AG09309 (cell line): ENCODE measurements around the gene CCS.
"Not testable (repeated sequence)": the region's sequence is repeated elsewhere in the genome, so short reads cannot be mapped to it uniquely, and the experiment has no call there.

ENCODE experiments used
- DNase-seq: peaks from one replicate; pipeline ENCODE4 v3.0.0-alpha.2; 2010; ENCODE audit warnings: low read depth
- H3K4me3 ChIP-seq: 2 replicates; pipeline ENCODE4 v1.5.1; 2011; ENCODE audit warnings: mild to moderate bottlenecking, low read depth, low read length, moderate library complexity; ENCODE audit not compliant: control insufficient read depth
- TF ChIP-seq, protein P1 (sequence below): IDR thresholded peaks from 2 replicates; pipeline ENCODE4 v1.5.1; 2011; ENCODE audit warnings: mild to moderate bottlenecking, low read depth, low read length, inconsistent platforms; ENCODE audit not compliant: insufficient read depth, control insufficient read depth; ENCODE audit errors: missing control alignments

The CCS gene

DNA sequence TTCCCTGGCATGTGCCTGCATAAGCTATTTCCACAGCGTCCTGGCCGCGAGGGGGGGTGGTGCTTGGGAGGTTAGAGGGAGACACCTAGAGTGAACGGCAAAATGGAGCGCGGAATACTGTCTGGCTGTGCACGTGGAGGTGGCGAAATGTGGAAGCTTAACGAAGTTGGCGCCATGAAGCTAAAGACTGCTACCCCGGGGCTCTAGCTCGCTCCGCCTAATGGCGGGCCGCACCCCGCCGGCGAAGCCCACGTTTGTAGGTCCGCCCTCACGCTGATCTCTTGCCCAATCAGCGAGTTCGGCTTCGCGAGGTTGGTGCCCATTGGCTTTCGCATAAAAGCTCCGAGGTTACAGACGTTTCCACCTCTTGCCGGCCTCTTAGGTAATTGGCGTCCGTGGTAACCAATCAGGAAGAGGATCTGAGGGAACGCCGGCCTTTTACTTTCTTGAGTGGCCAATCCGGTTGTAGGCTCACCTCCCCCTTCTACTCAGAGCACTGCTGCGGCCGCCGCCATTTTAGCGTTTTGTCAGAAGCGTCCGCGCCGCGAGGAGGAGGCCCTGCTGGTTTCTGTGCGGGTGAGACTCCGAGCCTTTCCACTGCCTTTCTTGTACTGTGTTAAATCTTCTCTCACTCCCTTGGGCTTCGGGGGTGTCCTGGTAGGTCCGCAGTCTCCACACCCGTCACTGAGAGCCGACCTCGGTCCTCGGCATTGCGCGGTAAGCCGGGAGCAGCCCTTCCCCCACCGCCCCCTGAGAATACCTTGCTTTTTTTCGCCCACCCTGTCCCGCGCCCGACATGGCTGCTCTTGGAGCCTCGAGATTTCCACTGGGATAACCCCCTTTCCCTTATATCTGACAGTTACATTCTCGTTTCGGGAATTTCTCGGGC is 45.4 kb downstream of the CCS start, which contains the start of gene RBM4:
RBM4 (plus strand) TSS at position 527 of the 889 bp plus-strand sequence. CDS start 1,009 bp downstream, outside the sequence.
- H3K4me3 ChIP-seq: peak within 1 kb of the TSS; percentile 66
- DNase-seq: peak; percentile 100
- TF ChIP-seq, protein P1, sequence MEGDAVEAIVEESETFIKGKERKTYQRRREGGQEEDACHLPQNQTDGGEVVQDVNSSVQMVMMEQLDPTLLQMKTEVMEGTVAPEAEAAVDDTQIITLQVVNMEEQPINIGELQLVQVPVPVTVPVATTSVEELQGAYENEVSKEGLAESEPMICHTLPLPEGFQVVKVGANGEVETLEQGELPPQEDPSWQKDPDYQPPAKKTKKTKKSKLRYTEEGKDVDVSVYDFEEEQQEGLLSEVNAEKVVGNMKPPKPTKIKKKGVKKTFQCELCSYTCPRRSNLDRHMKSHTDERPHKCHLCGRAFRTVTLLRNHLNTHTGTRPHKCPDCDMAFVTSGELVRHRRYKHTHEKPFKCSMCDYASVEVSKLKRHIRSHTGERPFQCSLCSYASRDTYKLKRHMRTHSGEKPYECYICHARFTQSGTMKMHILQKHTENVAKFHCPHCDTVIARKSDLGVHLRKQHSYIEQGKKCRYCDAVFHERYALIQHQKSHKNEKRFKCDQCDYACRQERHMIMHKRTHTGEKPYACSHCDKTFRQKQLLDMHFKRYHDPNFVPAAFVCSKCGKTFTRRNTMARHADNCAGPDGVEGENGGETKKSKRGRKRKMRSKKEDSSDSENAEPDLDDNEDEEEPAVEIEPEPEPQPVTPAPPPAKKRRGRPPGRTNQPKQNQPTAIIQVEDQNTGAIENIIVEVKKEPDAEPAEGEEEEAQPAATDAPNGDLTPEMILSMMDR: peak; percentile 13

DNA sequence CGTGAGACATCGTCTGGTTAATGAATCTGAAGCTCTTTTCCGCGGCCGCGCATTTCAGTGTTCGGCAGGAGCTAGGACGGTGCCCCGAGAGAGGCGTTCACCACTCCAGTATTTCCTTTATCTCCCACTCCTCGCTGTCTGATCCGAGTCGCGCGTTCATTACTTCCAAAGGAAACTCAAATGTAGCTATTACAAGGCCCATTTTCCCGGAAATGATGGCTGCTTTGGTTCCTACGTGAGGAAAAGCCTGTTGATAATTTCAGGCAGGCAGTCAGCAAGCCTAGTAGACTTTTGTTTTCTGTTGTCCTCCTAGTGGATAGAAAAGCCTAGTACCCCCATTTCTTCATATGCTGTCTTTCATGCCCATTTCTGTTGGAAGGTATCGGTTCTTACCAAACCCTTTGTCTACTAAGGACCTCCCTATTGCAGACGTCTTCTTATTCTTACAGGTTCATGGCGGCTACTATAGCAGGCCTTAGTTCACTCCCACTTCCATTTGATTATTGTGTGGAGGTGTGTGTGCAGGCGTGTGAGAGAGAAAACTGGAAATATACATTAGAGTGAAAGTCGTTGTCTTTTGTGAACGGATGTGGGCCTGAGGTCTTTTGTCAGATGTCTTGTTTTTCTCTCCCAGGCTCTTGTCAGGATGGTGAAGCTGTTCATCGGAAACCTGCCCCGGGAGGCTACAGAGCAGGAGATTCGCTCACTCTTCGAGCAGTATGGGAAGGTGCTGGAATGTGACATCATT is 46.3 kb downstream of the CCS start:
- peak overlapping the region; percentile 66 for H3K4me3 ChIP-seq
- TF ChIP-seq, protein P1: no peak
- DNase-seq: peak; percentile 7

DNA sequence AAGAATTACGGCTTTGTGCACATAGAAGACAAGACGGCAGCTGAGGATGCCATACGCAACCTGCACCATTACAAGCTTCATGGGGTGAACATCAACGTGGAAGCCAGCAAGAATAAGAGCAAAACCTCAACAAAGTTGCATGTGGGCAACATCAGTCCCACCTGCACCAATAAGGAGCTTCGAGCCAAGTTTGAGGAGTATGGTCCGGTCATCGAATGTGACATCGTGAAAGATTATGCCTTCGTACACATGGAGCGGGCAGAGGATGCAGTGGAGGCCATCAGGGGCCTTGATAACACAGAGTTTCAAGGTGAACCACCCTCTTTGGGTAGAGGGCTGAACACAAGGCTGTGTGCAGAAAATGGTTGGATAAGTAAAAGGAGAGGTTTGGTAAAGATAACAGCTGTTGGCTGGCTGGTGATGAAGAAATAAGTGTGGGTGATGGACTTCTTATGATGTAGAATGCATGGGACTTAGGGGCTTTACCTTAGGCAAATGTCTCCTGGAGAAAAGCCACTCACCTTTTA is 46.9 kb downstream of the CCS start:
- not testable (repeated sequence) for DNase-seq
- peak overlapping the region; percentile 66 for H3K4me3 ChIP-seq

DNA sequence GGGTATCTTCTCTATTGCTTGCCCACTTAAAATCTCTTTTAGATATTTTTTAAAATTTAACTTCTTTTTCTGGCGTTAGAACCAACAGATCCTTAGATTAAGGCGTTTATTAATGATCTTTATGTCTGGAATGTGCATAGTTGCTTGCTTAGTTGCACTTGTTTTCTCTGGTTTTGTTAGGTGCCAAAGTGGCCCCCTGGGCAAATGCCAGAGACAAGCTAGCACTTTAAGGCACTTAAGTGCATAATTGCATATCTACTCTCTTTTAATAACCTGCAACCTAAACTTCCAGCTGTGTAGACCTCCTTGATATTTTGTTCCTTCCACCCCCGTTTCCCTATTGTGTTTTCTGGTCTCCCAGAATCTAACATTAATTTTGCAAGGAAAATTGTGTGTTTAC is 48.8 kb downstream of the CCS start:
- TF ChIP-seq, protein P1: no peak
- DNase-seq: no peak
- H3K4me3 ChIP-seq: peak overlapping the region; percentile 9

DNA sequence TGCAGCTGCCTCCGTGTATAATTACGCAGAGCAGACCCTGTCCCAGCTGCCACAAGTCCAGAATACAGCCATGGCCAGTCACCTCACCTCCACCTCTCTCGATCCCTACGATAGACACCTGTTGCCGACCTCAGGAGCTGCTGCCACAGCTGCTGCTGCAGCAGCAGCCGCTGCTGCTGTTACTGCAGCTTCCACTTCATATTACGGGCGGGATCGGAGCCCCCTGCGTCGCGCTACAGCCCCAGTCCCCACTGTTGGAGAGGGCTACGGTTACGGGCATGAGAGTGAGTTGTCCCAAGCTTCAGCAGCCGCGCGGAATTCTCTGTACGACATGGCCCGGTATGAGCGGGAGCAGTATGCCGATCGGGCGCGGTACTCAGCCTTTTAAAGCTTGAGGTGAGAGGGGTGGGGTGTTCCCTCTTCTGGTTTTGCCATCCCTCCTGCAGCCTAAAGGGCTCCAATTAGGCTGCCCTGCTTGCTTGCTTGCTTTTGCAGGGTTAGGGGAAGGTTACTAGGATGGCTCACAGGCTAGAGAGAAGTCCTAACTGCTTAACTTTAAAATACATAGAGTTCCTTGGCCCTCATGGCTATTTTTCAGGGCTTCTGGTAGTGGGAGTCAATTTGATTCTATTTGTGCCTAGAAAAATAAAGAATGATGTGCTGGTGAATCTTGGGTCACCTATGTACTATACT is 50.9 kb downstream of the CCS start:
- TF ChIP-seq, protein P1: no peak
- no peak overlapping the region for H3K4me3 ChIP-seq
- no peak for DNase-seq

DNA sequence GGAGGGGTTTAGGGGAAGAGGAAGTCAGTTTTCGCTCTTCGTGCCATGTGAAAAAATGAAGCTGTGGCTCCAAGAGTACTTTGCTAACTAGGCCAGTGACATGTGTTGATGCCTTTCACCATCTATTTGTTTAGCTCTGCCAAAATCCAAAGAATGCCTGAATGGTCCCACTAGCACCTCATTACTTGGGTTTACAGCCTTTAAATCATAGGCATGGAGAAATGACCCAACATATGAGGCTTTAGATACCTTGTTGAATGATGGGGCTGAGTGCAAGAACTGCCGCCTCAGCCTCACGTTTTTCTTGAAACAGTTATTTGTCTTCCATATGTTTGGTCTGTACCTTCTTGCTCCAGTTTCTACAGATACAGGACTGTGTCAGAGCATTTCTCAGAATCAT is 53.8 kb downstream of the CCS start:
- TF ChIP-seq, protein P1: no peak
- no peak for DNase-seq
- H3K4me3 ChIP-seq: no peak overlapping the region
